HG02610 (cell line): ENCODE measurements around the gene EPC1.
"Not testable (repeated sequence)": the region's sequence is repeated elsewhere in the genome, so short reads cannot be mapped to it uniquely, and the experiment has no call there.

Experiments
- ATAC-seq: cut with Tn5 transposase; IDR thresholded peaks from one replicate; pipeline ENCODE4 v1.9.1; 2021; ENCODE audit warnings: mild to moderate bottlenecking, moderate library complexity; ENCODE audit not compliant: unreplicated experiment

Gene EPC1

GRCh38 chr10:32373031-32373430 lies 26.1 kb upstream of the EPC1 start:
- no peak for ATAC-seq

- ATAC-seq: peak; percentile 44
Observed at GRCh38 chr10:32372000-32372875, 25.3 kb upstream of the EPC1 start.

GRCh38 chr10:32371101-32371500 lies 24.1 kb upstream of the EPC1 start:
- ATAC-seq: no peak

- ATAC-seq: no peak
Observed at GRCh38 chr10:32367793-32368453, 21.0 kb upstream of the EPC1 start.

- no peak for ATAC-seq
Observed at GRCh38 chr10:32366588-32366987, 19.6 kb upstream of the EPC1 start.

GRCh38 chr10:32366111-32366510 lies 19.2 kb upstream of the EPC1 start:
- no peak for ATAC-seq

- not testable (repeated sequence) for ATAC-seq
Observed at GRCh38 chr10:32365404-32365803, 18.4 kb upstream of the EPC1 start.

GRCh38 chr10:32362571-32362970 lies 15.6 kb upstream of the EPC1 start:
- ATAC-seq: no peak

GRCh38 chr10:32360884-32361283 lies 13.9 kb upstream of the EPC1 start:
- ATAC-seq: no peak

- ATAC-seq: no peak
Observed at GRCh38 chr10:32360241-32360640, 13.3 kb upstream of the EPC1 start.

GRCh38 chr10:32357056-32357735 lies 10.2 kb upstream of the EPC1 start:
- no peak for ATAC-seq

- not testable (repeated sequence) for ATAC-seq
Observed at GRCh38 chr10:32354690-32355089, 7.7 kb upstream of the EPC1 start.

- ATAC-seq: no peak
Observed at GRCh38 chr10:32350811-32351350, 3.9 kb upstream of the EPC1 start.

GRCh38 chr10:32349968-32350738 lies 3.2 kb upstream of the EPC1 start:
- ATAC-seq: no peak

- no peak for ATAC-seq
Observed at GRCh38 chr10:32349199-32349585, 2.2 kb upstream of the EPC1 start.

GRCh38 chr10:32348297-32349198 lies 1.6 kb upstream of the EPC1 start:
- no peak for ATAC-seq

GRCh38 chr10:32347363-32348022 lies 535 bp upstream of the EPC1 start:
- peak; percentile 16 for ATAC-seq

GRCh38 chr10:32346134-32346550 lies 816 bp downstream of the EPC1 start:
- peak; percentile 82 for ATAC-seq

- no peak for ATAC-seq
Observed at GRCh38 chr10:32341596-32341995, 5.4 kb downstream of the EPC1 start.
